NT2/D1 (cell line): Measurements from ENCODE around the gene TAS2R60.

Experiments
- YY1 ChIP-seq: IDR thresholded peaks from 2 replicates; pipeline ENCODE4 v1.6.1; 2011; ENCODE audit not compliant: insufficient read length, insufficient read depth
- ZNF274 ChIP-seq: IDR thresholded peaks from 2 replicates; pipeline ENCODE4 v1.6.1; 2011; ENCODE audit warnings: mild to moderate bottlenecking, low read depth, low read length

GRCh38 chr7:143447466-143447865, 4.2 kb downstream of the TAS2R60 start:
- TF ChIP-seq ZNF274 (no peak), YY1 (no peak)
